ENCODE results near the gene NECAB2. TPM values are rescaled to one million over a fixed set of nuclear protein-coding genes. Genes with fewer than 3 reads are reported as not detected.

NECAB2 gene
- total RNA-seq, 1 donor from 2014 or later = not detected

GRCh38 chr16:83952940-83953795 is 14.9 kb upstream of the NECAB2 start, which contains the start of gene OSGIN1:
Gene OSGIN1 (plus strand): TSS chr16:83953240. CDS start chr16:83957672, 4,432 bp downstream.
- DNase-seq (ENCODE audit: extremely low spot score, unreplicated experiment) = peak; percentile 89
- no peak for TF ChIP-seq CTCF (IDR thresholded peaks at IDR 0.05)
- Mint-ChIP-seq H3K27ac (ENCODE audit: unreplicated experiment) (peak within 1 kb of the TSS; percentile 56), H3K4me1 (ENCODE audit: unreplicated experiment) (peaks cover 18% of the 10 kb centered on the region), H3K4me3 (ENCODE audit: unreplicated experiment) (peak within 1 kb of the TSS; percentile 48), H3K36me3 (ENCODE audit: unreplicated experiment) (no peaks in the 10 kb centered on the region), H3K27me3 (ENCODE audit: unreplicated experiment) (no peaks in the 10 kb centered on the region), H3K9me3 (ENCODE audit: unreplicated experiment) (no peaks in the 10 kb centered on the region)

DNA sequence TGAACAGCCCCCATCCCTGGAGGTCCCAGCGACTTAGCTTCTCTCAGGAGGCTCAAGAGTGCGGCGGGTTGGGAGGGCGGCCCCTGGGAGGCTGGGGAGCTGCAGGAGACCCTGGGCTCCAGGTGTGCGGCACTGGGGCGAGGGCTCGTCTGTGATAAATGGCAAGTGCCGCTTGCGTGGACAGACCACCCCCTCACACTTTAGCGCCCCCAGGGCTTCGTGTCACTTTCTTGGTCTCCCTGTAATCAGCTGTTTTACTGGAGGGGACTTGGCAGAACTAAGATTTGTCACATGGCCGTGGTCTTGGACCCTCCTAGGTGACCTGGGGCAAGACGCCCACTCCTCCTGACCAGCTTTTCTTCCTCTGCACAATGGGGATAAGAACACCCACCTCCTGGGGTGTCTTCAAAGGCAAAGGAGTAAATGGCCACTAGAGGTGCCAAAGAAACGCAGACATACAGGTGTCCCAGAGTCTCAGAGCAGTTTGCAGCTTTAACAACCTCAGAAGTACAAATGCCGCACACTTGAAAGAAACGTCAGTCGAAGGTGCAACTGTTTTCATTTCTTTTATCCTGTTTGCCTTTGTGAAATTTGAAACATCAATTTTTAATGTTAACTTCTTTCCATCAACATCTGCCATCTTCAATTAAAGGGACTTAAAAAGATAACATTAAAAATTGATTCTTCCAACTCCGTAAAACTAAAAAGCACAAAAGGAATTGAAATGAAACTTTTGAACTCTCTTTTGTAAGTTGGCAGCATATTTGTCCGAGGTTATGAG is 14.1 kb upstream of the NECAB2 start:
- H3K4me1 Mint-ChIP-seq (ENCODE audit: unreplicated experiment) = peaks cover 18% of the 10 kb centered on the region
- TF ChIP-seq CTCF (IDR thresholded peaks at IDR 0.05) = peak; percentile 41
- H3K36me3 Mint-ChIP-seq (ENCODE audit: unreplicated experiment) = no peaks in the 10 kb centered on the region
- no peaks in the 10 kb centered on the region for H3K9me3 Mint-ChIP-seq (ENCODE audit: unreplicated experiment)
- H3K4me3 Mint-ChIP-seq (ENCODE audit: unreplicated experiment) = peak overlapping the region; percentile 18
- H3K27ac Mint-ChIP-seq (ENCODE audit: unreplicated experiment) = peak overlapping the region; percentile 56
- no peak for DNase-seq (ENCODE audit: extremely low spot score, unreplicated experiment)
- H3K27me3 Mint-ChIP-seq (ENCODE audit: unreplicated experiment) = no peaks in the 10 kb centered on the region

- Mint-ChIP-seq H3K27me3 (ENCODE audit: unreplicated experiment) (no peaks in the 10 kb centered on the region), H3K27ac (ENCODE audit: unreplicated experiment) (peak overlapping the region; percentile 56), H3K36me3 (ENCODE audit: unreplicated experiment) (no peaks in the 10 kb centered on the region), H3K9me3 (ENCODE audit: unreplicated experiment) (no peaks in the 10 kb centered on the region), H3K4me3 (ENCODE audit: unreplicated experiment) (peak overlapping the region; percentile 18), H3K4me1 (ENCODE audit: unreplicated experiment) (peaks cover 18% of the 10 kb centered on the region)
- no peak for TF ChIP-seq CTCF (IDR thresholded peaks at IDR 0.05)
- no peak for DNase-seq (ENCODE audit: extremely low spot score, unreplicated experiment)
Measured at GRCh38 chr16:83954577-83955016, 13.4 kb upstream of the NECAB2 start.

DNA sequence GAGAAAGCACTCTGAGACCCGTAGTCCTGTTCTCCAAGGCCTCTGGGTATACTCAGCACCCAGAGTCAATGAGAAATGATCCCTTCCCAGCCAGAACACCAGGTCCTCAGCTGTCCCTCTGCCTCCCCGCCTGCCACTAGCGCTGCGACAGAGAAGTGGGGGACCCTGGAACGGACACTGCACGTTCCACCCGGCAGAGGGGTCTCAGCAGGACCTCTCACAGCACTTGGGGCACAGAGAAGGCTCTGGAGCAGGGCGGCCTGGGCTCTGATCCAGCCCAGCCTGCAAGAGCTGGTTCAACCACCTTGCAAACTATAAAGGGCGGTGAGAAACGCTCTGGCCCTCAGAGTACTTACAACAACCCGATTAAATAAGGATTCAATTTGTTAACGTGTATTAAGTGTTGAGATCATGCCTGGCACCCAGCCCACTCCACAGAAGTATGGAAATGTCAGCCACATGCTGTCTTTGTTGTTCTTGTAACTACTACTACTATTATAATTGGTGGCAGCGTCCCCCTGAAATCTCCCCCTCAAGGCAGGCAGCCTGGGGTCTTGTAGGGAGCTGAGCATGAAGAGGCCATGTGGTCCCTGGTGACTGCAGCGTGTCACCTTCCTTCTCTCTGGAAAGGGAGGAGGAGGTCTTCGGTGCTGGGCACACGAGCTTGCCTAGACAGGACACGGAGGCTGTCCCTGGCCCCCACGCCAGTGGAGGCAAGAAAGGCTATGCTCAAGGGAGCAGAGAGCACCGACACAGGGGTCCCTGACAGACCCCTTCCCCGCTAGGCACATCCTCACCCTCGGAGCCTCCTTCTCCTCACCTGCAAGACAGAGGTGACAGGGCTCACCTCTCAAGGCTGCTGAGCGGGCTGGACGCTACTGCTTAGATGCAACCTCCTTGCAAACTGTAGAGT is 12.6 kb upstream of the NECAB2 start:
- DNase-seq (ENCODE audit: extremely low spot score, unreplicated experiment) = no peak
- no peaks in the 10 kb centered on the region for H3K9me3 Mint-ChIP-seq (ENCODE audit: unreplicated experiment)

More for the DNA sequence above, 12.6 kb upstream of the NECAB2 start:
- Mint-ChIP-seq H3K27ac (ENCODE audit: unreplicated experiment) (no peak overlapping the region), H3K4me1 (ENCODE audit: unreplicated experiment) (peaks cover 18% of the 10 kb centered on the region), H3K36me3 (ENCODE audit: unreplicated experiment) (no peaks in the 10 kb centered on the region), H3K4me3 (ENCODE audit: unreplicated experiment) (no peak overlapping the region), H3K27me3 (ENCODE audit: unreplicated experiment) (no peaks in the 10 kb centered on the region)
- no peak for TF ChIP-seq CTCF (IDR thresholded peaks at IDR 0.05)
